GM23338 (cell line): ENCODE data around the gene LGALSL. TPM values are rescaled to one million over a fixed set of nuclear protein-coding genes. Genes with fewer than 3 reads are reported as not detected.

ENCODE experiments used
- ATAC-seq: fragments of 200-7000 bp; cut with Tn5 transposase; 3 replicates; pipeline ENCODE4 v1.9.1; 2020
- DNase-seq: peaks from one replicate; pipeline ENCODE4 v3.0.0-alpha.2; 2015; ENCODE audit warnings: low spot score
- H2AFZ ChIP-seq: fragments of 200-600 bp; sonication (generic); 2 replicates; pipeline ENCODE4 v1.8.0; 2016; ENCODE audit warnings: antibody characterized with exemption, mild to moderate bottlenecking, moderate library complexity
- H3F3A ChIP-seq: fragments of 200-600 bp; sonication (generic); replicated peaks from 2 replicates; pipeline ENCODE4 v1.8.0; 2017; ENCODE audit warnings: antibody characterized with exemption, mixed run types, low read depth
- H3K27ac ChIP-seq: fragments of 200-600 bp; sonication (generic); 2 replicates; pipeline ENCODE4 v1.6.1; 2016; ENCODE audit warnings: low read depth
- H3K27me3 ChIP-seq: fragments of 200-600 bp; sonication (generic); 2 replicates; pipeline ENCODE4 v1.8.0; 2016; ENCODE audit warnings: mild to moderate bottlenecking, mixed run types, moderate library complexity; ENCODE audit not compliant: insufficient read depth
- H3K36me3 ChIP-seq: fragments of 200-600 bp; sonication (generic); 2 replicates; pipeline ENCODE4 v1.8.0; 2016; ENCODE audit warnings: mild to moderate bottlenecking; ENCODE audit not compliant: insufficient read depth
- H3K4me1 ChIP-seq: fragments of 200-600 bp; sonication (generic); 2 replicates; pipeline ENCODE4 v1.8.0; 2016; ENCODE audit warnings: mild to moderate bottlenecking, moderate library complexity; ENCODE audit not compliant: insufficient read depth
- H3K4me2 ChIP-seq: fragments of 200-600 bp; sonication (generic); 2 replicates; pipeline ENCODE4 v1.7.1; 2017; ENCODE audit warnings: mixed run types
- H3K4me3 ChIP-seq: fragments of 200-600 bp; sonication (generic); 2 replicates; pipeline ENCODE4 v1.6.1; 2016; ENCODE audit warnings: mixed run types
- H3K79me2 ChIP-seq: fragments of 200-600 bp; sonication (generic); replicated peaks from 2 replicates; pipeline ENCODE4 v1.8.0; 2017; ENCODE audit warnings: mild to moderate bottlenecking; ENCODE audit not compliant: insufficient read depth
- H3K9me2 ChIP-seq: fragments of 200-600 bp; sonication (generic); 2 replicates; pipeline ENCODE4 v1.8.0; 2017; ENCODE audit not compliant: insufficient read depth
- H4K20me1 ChIP-seq: fragments of 200-600 bp; sonication (generic); replicated peaks from 2 replicates; pipeline ENCODE4 v1.8.0; 2017; ENCODE audit warnings: mild to moderate bottlenecking; ENCODE audit not compliant: insufficient read depth
- H3K27ac Mint-ChIP-seq: 2 replicates; pipeline ENCODE4 v1.8.0; 2020; ENCODE audit warnings: inconsistent platforms, mild to moderate bottlenecking, moderate library complexity, mixed read lengths
- H3K27me3 Mint-ChIP-seq: 3 replicates; pipeline ENCODE4 v1.8.0; 2022; ENCODE audit warnings: low read depth, mild to moderate bottlenecking, moderate library complexity, mixed read lengths, inconsistent platforms; ENCODE audit not compliant: insufficient read depth, poor library complexity
- H3K36me3 Mint-ChIP-seq: 3 replicates; pipeline ENCODE4 v1.8.0; 2021; ENCODE audit warnings: low read depth, mild to moderate bottlenecking, inconsistent platforms, moderate library complexity, mixed read lengths
- H3K4me1 Mint-ChIP-seq: 3 replicates; pipeline ENCODE4 v1.8.0; 2020; ENCODE audit warnings: mild to moderate bottlenecking, inconsistent platforms, mixed read lengths
- H3K4me3 Mint-ChIP-seq: 3 replicates; pipeline ENCODE4 v1.8.0; 2021; ENCODE audit warnings: moderate library complexity, mild to moderate bottlenecking, inconsistent platforms, mixed read lengths
- H3K9me3 Mint-ChIP-seq: 3 replicates; pipeline ENCODE4 v1.8.0; 2020; ENCODE audit warnings: moderate library complexity, mild to moderate bottlenecking, inconsistent platforms, mixed read lengths
- CREB1 ChIP-seq: fragments of 250-450 bp; sonication (Bioruptor Pico); IDR thresholded peaks from 2 replicates; pipeline ENCODE4 v1.5.0; 2020; ENCODE audit warnings: low read depth, mild to moderate bottlenecking, moderate library complexity
- CTCF ChIP-seq, 2 experiments: fragments of 200-600 bp in 1 of 2; sonication (generic) in 1 of 2; conservative IDR thresholded peaks; 2 replicates each; pipeline versions ENCODE4 v1.5.1 to v1.6.1; 2016 to 2017; ENCODE audit warnings: antibody characterized with exemption in 2 of 2, low read depth in 2 of 2, mild to moderate bottlenecking in 2 of 2, moderate library complexity in 1 of 2
- EZH2 ChIP-seq: fragments of 200-600 bp; sonication (generic); IDR thresholded peaks from one replicate; pipeline ENCODE4 v1.8.0; 2017; ENCODE audit warnings: antibody characterized with exemption, mild to moderate bottlenecking, low read depth; ENCODE audit not compliant: unreplicated experiment
- EZH2phosphoT487 ChIP-seq: fragments of 200-600 bp; sonication (generic); IDR thresholded peaks from one replicate; pipeline ENCODE4 v1.8.1; 2018; ENCODE audit warnings: antibody characterized with exemption; ENCODE audit not compliant: unreplicated experiment
- JUNB ChIP-seq: IDR thresholded peaks from one replicate; pipeline ENCODE4 v1.6.1; 2016; ENCODE audit warnings: antibody characterized with exemption; ENCODE audit not compliant: unreplicated experiment
- NANOG ChIP-seq: IDR thresholded peaks from 2 replicates; pipeline ENCODE4 v1.6.1; 2016; ENCODE audit warnings: antibody characterized with exemption, borderline replicate concordance
- POLR2AphosphoS5 ChIP-seq: IDR thresholded peaks from 2 replicates; pipeline ENCODE4 v1.6.1; 2016; ENCODE audit warnings: antibody characterized with exemption, low read depth
- REST ChIP-seq: IDR thresholded peaks from one replicate; pipeline ENCODE4 v1.6.1; 2018; ENCODE audit warnings: antibody characterized with exemption; ENCODE audit not compliant: unreplicated experiment
- STAT1 ChIP-seq: IDR thresholded peaks from one replicate; pipeline ENCODE4 v1.6.1; 2016; ENCODE audit warnings: antibody characterized with exemption; ENCODE audit not compliant: unreplicated experiment
- ZNF114 ChIP-seq: fragments of 250-450 bp; sonication (Bioruptor Pico); IDR thresholded peaks from 2 replicates; pipeline ENCODE4 v1.5.0; 2020; ENCODE audit warnings: mild to moderate bottlenecking, moderate library complexity
- ZNF331 ChIP-seq: fragments of 250-450 bp; sonication (Bioruptor Pico); IDR thresholded peaks from 2 replicates; pipeline ENCODE4 v1.5.0; 2020; ENCODE audit warnings: low read depth, mild to moderate bottlenecking, moderate library complexity
- polyA plus RNA-seq: library from polyadenylated mRNA; unstranded; fragments of >200 nt; fragmentation: Nextera tagmentation; extraction: Ambion mirVana; gene quantifications from 2 replicates; pipeline ENCODE4 v1.2.1, GENCODE V29; 2016
- total RNA-seq: library from RNA; depleted of rRNA; stranded (reverse); fragments of >200 nt; shearing (Covaris generic); gene quantifications from 2 replicates; pipeline ENCODE4 v1.2.3, GENCODE V29; 2014
- TF ChIP-seq, protein P1 (sequence below): IDR thresholded peaks from 2 replicates; pipeline ENCODE4 v1.6.1; 2016; ENCODE audit warnings: antibody characterized with exemption

LGALSL gene
- total and polyA plus RNA-seq, 2 experiments from 2014 or later = 20.6 to 28.4 TPM

DNA sequence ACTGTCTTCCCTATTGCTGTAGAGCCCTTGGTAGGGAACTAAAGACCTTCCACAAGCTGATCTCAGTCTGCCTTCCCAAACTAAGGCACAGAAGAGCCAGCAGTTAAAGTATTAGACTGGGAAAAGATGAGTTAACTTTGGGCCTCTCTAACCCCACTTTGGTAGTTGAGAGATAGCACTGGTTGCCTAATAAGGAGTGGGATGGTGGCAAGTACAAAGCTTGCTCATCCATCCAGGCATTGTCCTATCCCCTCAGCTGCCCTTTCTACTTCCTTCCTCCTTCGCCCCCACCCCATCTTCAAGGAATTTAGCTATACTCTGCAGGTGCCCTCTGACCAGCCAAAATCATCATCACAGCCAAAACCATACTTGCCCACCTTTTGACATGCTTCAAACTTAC is 48.0 kb downstream of the LGALSL start (continued):
- TF ChIP-seq, protein P1, sequence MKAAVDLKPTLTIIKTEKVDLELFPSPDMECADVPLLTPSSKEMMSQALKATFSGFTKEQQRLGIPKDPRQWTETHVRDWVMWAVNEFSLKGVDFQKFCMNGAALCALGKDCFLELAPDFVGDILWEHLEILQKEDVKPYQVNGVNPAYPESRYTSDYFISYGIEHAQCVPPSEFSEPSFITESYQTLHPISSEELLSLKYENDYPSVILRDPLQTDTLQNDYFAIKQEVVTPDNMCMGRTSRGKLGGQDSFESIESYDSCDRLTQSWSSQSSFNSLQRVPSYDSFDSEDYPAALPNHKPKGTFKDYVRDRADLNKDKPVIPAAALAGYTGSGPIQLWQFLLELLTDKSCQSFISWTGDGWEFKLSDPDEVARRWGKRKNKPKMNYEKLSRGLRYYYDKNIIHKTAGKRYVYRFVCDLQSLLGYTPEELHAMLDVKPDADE = no peak
- TF ChIP-seq REST (no peak), CREB1 (CRISPR knock-in tag) (no peak), STAT1 (no peak)

- DNase-seq = no peak
- TF ChIP-seq ZNF114 = no peak
- TF ChIP-seq CTCF (conservative IDR thresholded peaks at IDR 0.05; ENCODE audit: low read depth in 2 of 2) = no peak
- TF ChIP-seq ZNF331 (CRISPR knock-in tag) = no peak
- no peak for TF ChIP-seq POLR2AphosphoS5
- TF ChIP-seq NANOG = no peak
- TF ChIP-seq, protein P1 = no peak
- TF ChIP-seq REST = no peak
- TF ChIP-seq EZH2 = no peak
- TF ChIP-seq STAT1 = no peak
- no peak for TF ChIP-seq JUNB
- TF ChIP-seq EZH2phosphoT487 = no peak
These were observed 48.9 kb downstream of the LGALSL start for GRCh38 chr2:64502860-64503259.

More at GRCh38 chr2:64502860-64503259, 48.9 kb downstream of the LGALSL start:
- H3K36me3 Mint-ChIP-seq = no peaks in the 10 kb centered on the region
- H3K27me3 Mint-ChIP-seq = no peaks in the 10 kb centered on the region
- H3K4me3 Mint-ChIP-seq = no peak overlapping the region
- no peak overlapping the region for H2AFZ ChIP-seq
- H4K20me1 ChIP-seq = no peaks in the 10 kb centered on the region
- H3K4me3 ChIP-seq = no peak overlapping the region
- H3K27ac Mint-ChIP-seq = no peak overlapping the region
- peaks cover 8% of the 10 kb centered on the region for H3K4me1 ChIP-seq
- no peaks in the 10 kb centered on the region for H3K9me3 Mint-ChIP-seq
- H3K27ac ChIP-seq = no peak overlapping the region
- no peaks in the 10 kb centered on the region for H3K9me2 ChIP-seq
- no peaks in the 10 kb centered on the region for H3K27me3 ChIP-seq
- no peak overlapping the region for H3K4me2 ChIP-seq
- ATAC-seq = no peak
- peaks cover 18% of the 10 kb centered on the region for H3K4me1 Mint-ChIP-seq
- H3F3A ChIP-seq = no peaks in the 10 kb centered on the region
- no peaks in the 10 kb centered on the region for H3K79me2 ChIP-seq
- H3K36me3 ChIP-seq = no peaks in the 10 kb centered on the region
